Measurements from ENCODE around the gene NIN.
"Not testable (repeated sequence)": the region's sequence is repeated elsewhere in the genome, so short reads cannot be mapped to it uniquely, and the experiment has no call there.

Gene NIN

DNA sequence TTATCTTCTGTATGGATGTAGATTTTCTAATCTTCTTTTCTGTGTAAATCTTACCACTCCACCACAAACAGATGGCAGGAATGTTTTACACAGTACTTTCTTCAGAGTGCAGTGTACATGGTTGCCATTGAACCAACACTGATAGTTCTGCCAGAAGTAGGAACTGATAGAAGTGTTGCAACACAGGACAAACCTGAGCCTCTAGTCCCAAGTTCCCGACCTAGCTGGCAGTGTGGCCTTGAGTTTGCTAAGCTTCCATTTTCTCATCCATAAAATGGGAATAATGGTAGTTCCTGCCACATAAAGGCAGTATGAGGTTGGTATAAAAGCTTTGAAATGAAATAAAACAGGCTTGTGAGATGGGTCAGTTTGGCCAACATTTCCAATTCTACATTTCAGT is 112.0 kb downstream of the NIN start:
- Mint-ChIP-seq H3K36me3 (ENCODE audit: insufficient read depth) (peaks cover 22% of the 10 kb centered on the region), H3K4me3 (no peak overlapping the region), H3K9me3 (no peaks in the 10 kb centered on the region), H3K27me3 (no peaks in the 10 kb centered on the region), H3K4me1 (ENCODE audit: low read depth in 2 of 2) (no peaks in the 10 kb centered on the region), H3K27ac (no peak overlapping the region)
- ATAC-seq (replicated peaks) (no peak), DNase-seq (no peak)

DNA sequence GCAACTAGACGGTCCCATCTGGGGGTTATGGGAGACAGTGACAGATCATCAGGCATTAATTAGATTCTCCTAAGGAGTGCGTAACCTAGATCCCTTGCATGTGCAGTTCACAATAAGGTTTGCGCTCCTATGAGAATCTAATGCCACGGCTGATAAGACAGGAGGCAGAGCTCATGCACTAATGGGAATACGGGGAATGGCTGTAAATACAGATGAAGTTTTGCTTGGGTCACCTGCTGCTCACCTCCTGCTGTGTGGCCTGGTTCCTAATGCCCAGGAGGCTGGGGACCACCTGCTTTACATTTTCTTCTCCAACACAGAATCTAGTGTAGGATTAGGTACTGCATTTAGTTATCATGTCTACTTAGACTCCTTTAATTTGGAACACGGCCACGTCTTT is 113.2 kb downstream of the NIN start:
- Mint-ChIP-seq H3K27ac (no peak overlapping the region), H3K27me3 (no peaks in the 10 kb centered on the region), H3K36me3 (ENCODE audit: insufficient read depth) (peaks cover 19% of the 10 kb centered on the region), H3K4me1 (ENCODE audit: low read depth in 2 of 2) (no peaks in the 10 kb centered on the region), H3K9me3 (no peaks in the 10 kb centered on the region), H3K4me3 (no peak overlapping the region)
- DNase-seq (no peak), ATAC-seq (replicated peaks) (no peak)

DNA sequence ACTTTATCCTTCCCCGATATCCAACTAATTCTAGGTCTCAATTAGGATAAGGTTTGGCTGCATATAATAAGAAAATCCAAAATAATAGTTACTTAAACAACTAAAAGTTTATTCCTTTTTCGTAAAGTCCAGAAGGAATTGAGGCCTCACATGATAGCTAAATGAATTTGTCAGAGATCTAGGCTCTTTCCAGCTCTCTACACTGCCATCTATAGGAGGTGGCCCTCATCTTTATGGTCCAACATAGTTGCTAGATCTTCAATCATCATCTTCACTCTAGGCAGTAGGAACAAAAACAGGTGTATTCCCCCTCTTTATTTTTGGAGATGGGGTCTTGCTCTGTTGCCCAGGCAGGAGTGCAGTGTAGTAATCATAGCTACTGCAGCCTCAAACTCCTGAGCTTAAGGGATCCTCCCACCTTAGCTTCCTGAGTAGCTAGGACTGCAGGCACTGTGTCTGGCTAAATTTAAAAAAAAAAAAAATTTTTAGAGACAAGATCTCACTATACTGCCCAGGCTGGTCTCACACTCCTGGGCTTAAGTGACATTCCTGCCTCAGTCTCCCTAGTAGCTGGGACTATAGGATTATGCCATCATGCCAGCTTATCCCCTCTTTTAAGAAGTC is 116.4 kb downstream of the NIN start:
- Mint-ChIP-seq H3K9me3 (no peaks in the 10 kb centered on the region), H3K27ac (no peak overlapping the region), H3K27me3 (no peaks in the 10 kb centered on the region), H3K4me1 (ENCODE audit: low read depth in 2 of 2) (no peaks in the 10 kb centered on the region), H3K4me3 (no peak overlapping the region), H3K36me3 (ENCODE audit: insufficient read depth) (no peaks in the 10 kb centered on the region)
- DNase-seq = no peak
- ATAC-seq (replicated peaks) = no peak

DNA sequence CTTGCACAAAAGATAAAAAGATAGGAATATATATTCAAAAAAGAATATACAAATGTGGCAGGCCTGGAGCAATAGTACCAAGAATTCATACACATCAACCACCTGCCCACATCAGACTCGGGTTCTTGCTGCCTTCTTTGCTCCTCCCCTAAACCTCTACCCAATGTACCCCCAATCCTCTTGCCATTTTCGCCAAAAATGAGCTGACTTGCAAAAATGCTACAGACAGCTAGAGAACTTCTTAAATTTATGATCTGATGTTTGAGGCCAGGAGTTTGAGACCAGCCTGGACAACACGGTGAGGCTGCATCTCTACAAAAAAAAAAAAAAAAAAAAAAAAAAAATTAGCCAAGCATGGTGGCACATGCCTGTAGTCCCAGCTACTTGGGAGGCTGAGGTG is 119.9 kb downstream of the NIN start:
- ATAC-seq (replicated peaks) (no peak), DNase-seq (no peak)
- Mint-ChIP-seq H3K36me3 (ENCODE audit: insufficient read depth) (no peaks in the 10 kb centered on the region), H3K4me3 (no peak overlapping the region), H3K27me3 (no peaks in the 10 kb centered on the region), H3K27ac (no peak overlapping the region), H3K9me3 (no peaks in the 10 kb centered on the region), H3K4me1 (ENCODE audit: low read depth in 2 of 2) (no peaks in the 10 kb centered on the region)

DNA sequence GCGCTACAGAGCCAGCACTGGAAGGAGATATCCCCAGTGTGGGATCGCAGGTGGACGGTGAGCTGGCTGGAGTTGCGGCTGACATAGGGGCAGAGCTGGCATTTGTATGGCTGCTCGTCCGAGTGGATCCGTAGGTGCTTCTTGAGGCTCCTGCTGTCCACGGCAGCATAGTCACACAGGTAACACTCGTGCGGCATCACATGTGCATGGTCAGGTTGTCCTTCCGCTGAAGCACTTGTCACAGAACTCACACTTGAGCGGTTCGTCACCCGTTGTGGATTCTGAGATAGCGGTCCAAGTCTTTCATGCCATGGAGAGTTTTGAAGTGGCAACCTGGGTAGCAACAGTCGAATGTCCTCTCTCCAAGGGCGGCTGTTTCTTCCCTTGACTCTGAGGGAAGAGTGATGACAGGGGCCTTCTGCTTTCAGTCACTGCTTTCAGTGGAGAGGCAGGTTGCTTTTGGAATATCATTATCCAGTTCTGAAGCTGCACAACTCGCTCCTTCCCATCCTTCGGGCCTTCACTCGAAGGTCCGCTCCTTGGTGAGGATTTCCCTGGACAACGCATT is 125.9 kb downstream of the NIN start:
- H3K9me3 Mint-ChIP-seq = no peaks in the 10 kb centered on the region
- peaks cover 28 to 37% of the 10 kb centered on the region in 2 donors for H3K27me3 Mint-ChIP-seq
- no peak for ATAC-seq (replicated peaks)
- no peaks in the 10 kb centered on the region for H3K4me1 Mint-ChIP-seq (ENCODE audit: low read depth in 2 of 2)
- no peak for DNase-seq
- H3K4me3 Mint-ChIP-seq = no peak overlapping the region
- H3K36me3 Mint-ChIP-seq (ENCODE audit: insufficient read depth) = no peaks in the 10 kb centered on the region
- no peak overlapping the region for H3K27ac Mint-ChIP-seq

DNA sequence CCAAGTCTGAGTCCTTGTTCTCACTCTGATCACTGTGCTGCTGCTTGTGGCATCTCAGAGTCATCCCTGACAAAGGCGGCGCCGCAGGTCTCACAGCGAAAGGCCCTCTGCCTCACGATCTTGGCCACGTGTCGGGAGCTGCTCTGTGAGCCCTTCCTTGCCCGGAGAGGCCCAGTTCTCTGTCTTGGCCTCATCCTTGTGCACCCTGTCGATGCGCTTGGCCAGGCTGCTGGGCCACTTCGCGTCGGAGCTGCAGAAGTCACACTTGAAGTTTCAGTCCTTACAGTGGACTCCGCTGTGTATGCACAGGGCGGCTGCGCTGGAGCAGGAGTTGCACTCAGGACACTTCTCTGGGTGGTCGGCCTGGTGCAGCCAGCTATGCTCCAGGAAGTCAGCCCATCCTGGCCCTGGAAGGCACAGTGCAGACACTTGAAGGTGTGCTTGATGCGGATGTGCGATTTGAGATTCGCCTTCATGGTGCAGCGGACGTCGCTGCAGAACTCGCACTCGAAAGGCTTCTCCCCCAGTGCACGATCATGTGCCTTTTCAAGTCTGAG is 126.4 kb downstream of the NIN start:
- no peaks in the 10 kb centered on the region for H3K36me3 Mint-ChIP-seq (ENCODE audit: insufficient read depth)
- H3K27me3 Mint-ChIP-seq = peaks cover 34 to 43% of the 10 kb centered on the region in 2 donors
- ATAC-seq (replicated peaks) (no peak), DNase-seq (no peak)
- H3K4me3 Mint-ChIP-seq = no peak overlapping the region
- H3K27ac Mint-ChIP-seq = no peak overlapping the region
- H3K9me3 Mint-ChIP-seq = no peaks in the 10 kb centered on the region
- no peaks in the 10 kb centered on the region for H3K4me1 Mint-ChIP-seq (ENCODE audit: low read depth in 2 of 2)

DNA sequence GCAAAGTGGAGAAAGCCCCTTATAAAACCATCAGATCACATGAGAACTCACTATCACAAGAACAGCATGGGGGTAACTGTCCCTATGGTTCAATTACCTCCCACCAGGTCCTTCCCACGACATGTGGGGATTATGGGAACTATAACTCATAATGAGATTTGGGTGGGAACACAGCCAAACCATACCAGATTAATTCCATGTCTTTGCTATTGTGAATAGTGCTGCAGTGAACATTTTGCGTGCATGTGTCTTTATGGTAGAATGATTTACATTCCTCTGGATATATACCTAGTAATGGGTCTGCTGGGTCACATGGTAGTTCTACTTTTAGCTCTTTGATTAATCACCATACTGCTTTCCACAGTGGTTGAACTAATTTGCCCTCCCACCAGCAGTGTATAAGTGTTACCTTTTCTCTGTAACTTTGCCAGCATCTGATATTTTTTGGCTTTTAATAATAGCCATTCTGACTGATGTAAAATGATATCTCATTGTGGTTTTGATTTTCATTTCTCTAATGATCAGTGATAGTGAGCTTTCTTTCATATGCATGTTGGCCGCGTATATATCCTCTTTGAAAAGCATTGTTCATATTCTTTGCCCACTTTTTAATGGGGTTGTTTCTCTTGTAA is 133.2 kb downstream of the NIN start:
- Mint-ChIP-seq H3K4me1 (ENCODE audit: low read depth in 2 of 2) (no peaks in the 10 kb centered on the region), H3K27me3 (peaks cover 37 to 64% of the 10 kb centered on the region in 2 donors), H3K4me3 (no peak overlapping the region), H3K9me3 (no peaks in the 10 kb centered on the region), H3K27ac (no peak overlapping the region), H3K36me3 (ENCODE audit: insufficient read depth) (no peaks in the 10 kb centered on the region)
- no peak for ATAC-seq (replicated peaks)
- DNase-seq = no peak

DNA sequence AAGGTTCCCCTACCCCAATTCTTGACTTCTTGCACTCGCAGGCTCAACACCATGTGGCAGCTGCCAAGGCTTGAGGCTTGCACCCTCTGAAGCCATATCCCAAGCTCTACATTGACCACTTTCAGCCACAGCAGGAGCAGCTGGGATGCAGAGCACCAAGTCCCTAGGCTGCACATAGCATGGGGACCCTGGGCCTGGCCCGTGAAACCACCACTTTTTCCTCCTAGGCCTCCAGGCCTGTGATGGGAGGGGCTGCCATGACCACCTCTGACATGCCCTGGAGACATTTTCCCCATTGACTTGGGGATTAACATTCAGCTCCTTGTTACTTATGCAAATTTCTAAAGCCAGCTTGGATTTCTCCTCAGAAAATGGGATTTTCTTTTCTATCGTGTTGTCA is 136.7 kb downstream of the NIN start:
- not testable (repeated sequence) for H3K36me3 Mint-ChIP-seq (ENCODE audit: insufficient read depth); DNase-seq; H3K9me3 Mint-ChIP-seq; H3K4me3 Mint-ChIP-seq; H3K27ac Mint-ChIP-seq; ATAC-seq (replicated peaks); H3K4me1 Mint-ChIP-seq (ENCODE audit: low read depth in 2 of 2)
- H3K27me3 Mint-ChIP-seq = peaks cover 9 to 33% of the 10 kb centered on the region in 2 donors

DNA sequence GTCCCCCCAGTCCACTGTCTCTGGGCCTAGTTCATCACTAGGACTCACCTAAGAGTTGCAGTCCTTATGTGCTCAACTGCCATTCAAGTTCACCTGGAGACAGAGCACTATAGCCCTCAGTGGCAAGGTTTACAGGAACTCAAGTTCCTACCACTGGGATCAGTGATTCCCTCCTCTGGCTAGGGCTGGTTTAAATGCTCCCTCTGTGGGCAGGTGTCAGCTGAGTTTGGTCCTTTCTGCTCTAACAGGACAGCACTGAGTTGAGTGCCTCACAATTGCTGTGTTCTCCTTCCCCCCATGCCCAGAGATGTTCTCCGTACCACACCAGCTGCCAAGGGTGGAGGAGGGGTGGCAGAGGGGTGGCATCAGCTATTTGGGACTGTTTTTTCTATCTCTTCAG is 142.1 kb downstream of the NIN start:
- peaks cover 0 to 6% of the 10 kb centered on the region in 2 donors for H3K9me3 Mint-ChIP-seq
- no peaks in the 10 kb centered on the region for H3K36me3 Mint-ChIP-seq (ENCODE audit: insufficient read depth)
- no peaks in the 10 kb centered on the region for H3K4me1 Mint-ChIP-seq (ENCODE audit: low read depth in 2 of 2)
- peaks cover 7 to 16% of the 10 kb centered on the region in 2 donors for H3K27me3 Mint-ChIP-seq
- no peak overlapping the region for H3K4me3 Mint-ChIP-seq
- DNase-seq (no peak), ATAC-seq (replicated peaks) (no peak)
- H3K27ac Mint-ChIP-seq = no peak overlapping the region

DNA sequence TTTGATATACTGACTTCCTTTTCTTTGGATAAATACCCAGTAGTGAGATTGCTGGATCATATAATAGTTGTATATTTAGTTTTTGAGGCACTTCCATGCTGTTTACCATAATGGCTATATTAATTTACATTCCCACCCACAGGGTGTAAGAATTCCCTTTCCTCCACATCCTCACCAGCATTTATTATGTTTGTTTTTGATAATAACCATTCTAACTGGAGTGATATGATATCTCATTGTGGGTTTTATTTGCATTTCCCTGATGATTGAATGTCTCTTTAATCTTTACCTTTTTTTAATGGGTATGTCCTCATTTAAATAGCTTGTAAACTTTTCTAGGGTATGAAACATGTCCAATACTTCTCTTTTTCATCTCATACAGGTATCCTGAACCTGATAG is 151.3 kb downstream of the NIN start:
- ATAC-seq (replicated peaks) = no peak
- no peak for DNase-seq
- Mint-ChIP-seq H3K27ac (no peak overlapping the region), H3K4me1 (ENCODE audit: low read depth in 2 of 2) (peaks cover 0 to 4% of the 10 kb centered on the region in 2 donors), H3K36me3 (ENCODE audit: insufficient read depth) (no peaks in the 10 kb centered on the region), H3K4me3 (no peak overlapping the region), H3K27me3 (no peaks in the 10 kb centered on the region), H3K9me3 (no peaks in the 10 kb centered on the region)

DNA sequence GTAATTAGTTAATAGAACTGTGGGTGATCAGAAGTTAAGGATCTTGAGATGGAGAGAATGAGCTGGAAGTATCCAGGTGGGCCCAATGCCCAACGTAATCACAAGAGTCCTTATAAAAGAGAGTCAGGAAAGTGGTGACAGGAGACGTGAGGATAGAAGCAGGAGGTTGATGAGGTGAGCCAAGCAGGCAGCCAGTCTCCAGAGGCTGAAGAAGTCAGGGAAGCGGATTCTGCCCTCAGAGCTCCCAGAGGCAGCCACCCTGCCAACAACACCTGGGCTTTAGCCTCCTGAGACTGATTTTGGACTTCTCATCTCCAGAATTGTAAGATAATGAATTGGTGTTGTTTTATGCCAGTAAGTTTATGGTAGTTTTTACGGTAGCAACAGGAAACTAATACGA is 152.8 kb downstream of the NIN start:
- ATAC-seq (replicated peaks) (no peak), DNase-seq (no peak)
- Mint-ChIP-seq H3K4me1 (ENCODE audit: low read depth in 2 of 2) (peaks cover 0 to 4% of the 10 kb centered on the region in 2 donors), H3K27me3 (no peaks in the 10 kb centered on the region), H3K36me3 (ENCODE audit: insufficient read depth) (no peaks in the 10 kb centered on the region), H3K9me3 (no peaks in the 10 kb centered on the region), H3K4me3 (no peak overlapping the region), H3K27ac (no peak overlapping the region)

DNA sequence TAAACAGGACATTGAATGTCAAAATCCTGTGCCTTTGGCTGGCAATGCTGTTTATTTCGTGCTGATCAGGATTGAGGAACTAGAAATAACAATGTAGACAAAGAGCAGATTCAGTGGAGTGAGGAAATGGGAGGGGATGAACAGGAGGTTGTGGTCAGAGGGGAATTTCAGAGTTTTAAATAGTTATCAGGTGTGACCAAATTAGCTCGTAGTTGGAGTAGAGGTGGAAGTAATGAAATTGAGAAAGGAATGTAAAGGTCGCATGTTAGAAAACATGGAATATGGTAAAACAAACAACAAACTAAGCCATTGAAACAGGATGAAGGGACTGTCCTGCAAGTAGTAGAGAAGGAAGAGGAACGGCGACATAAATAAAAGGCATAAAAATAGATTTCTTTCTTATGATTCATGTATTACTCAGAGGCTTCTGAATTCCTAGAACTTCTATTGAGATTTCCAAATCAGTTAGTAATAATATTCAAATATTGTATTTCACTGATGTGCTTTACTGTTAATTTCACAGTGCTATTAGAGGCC is 153.4 kb downstream of the NIN start:
- Mint-ChIP-seq H3K4me1 (ENCODE audit: low read depth in 2 of 2) (peaks cover 0 to 4% of the 10 kb centered on the region in 2 donors), H3K9me3 (no peaks in the 10 kb centered on the region), H3K36me3 (ENCODE audit: insufficient read depth) (no peaks in the 10 kb centered on the region), H3K4me3 (no peak overlapping the region), H3K27ac (peak overlapping the region in 1 of 2 donors; percentile 0), H3K27me3 (no peaks in the 10 kb centered on the region)
- ATAC-seq (replicated peaks) = no peak
- no peak for DNase-seq

DNA sequence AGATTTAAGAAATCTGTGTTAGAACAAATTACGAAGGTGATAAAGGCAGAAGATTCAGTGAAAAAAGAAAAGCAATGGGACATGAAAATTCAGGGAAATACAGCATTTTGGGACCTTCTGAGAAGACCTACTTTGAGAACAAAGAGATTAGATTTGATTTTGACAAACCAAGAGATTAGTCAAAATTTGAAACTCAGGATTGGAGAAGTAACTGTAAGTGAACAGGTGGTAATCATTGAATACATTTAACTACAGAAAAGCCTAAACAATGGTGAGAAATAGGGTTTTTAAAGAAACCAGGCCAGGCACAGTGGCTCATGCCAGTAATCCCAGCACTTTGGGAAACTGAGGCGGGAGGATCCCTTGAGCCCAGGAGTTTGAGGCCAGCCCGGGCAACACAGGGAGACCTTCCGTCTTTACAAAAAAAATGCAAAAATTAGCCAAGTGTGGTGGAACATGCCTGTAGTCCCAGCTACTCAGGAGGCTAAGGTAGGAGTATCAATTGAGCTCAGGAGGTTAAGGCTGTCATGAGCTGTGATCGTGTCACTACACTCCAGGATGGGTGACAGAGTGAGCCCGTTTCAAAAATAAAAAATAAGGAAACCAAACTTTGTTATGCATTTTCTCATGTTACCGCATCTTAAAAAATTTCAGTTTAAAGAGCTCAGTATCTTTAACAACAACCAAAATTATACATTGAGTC is 154.0 kb downstream of the NIN start:
- H3K27ac Mint-ChIP-seq = peak overlapping the region in 1 of 2 donors; percentile 0
- H3K9me3 Mint-ChIP-seq = no peaks in the 10 kb centered on the region
- DNase-seq (no peak), ATAC-seq (replicated peaks) (no peak)
- no peaks in the 10 kb centered on the region for H3K36me3 Mint-ChIP-seq (ENCODE audit: insufficient read depth)
- peaks cover 0 to 4% of the 10 kb centered on the region in 2 donors for H3K4me1 Mint-ChIP-seq (ENCODE audit: low read depth in 2 of 2)
- no peaks in the 10 kb centered on the region for H3K27me3 Mint-ChIP-seq
- no peak overlapping the region for H3K4me3 Mint-ChIP-seq

Data from effector memory CD8-positive, alpha-beta T cell (primary cell).